ENCODE results near the gene RBM19. TPM values are rescaled to one million over a fixed set of nuclear protein-coding genes. Genes with fewer than 3 reads are reported as not detected.

The RBM19 gene
- total and polyA plus RNA-seq, 2 donors (not counting 3 experiments of a cell fraction or from before 2014, with no cell fraction given): 13.2 to 34.4 TPM

- DNase-seq (ENCODE audit: low read depth, low spot score) (no peak), FAIRE-seq (no peak)
- Histone ChIP-seq H3K4me3 (replicated peaks in 1 of 3; ENCODE audit: insufficient read depth in 1 of 3, low read depth in 1 of 3, low read length in 3 of 3) (no peak overlapping the region), H3K4me1 (ENCODE audit: control insufficient read depth, extremely low read depth, insufficient read depth, low read length) (no peaks in the 10 kb centered on the region), H3K36me3 (ENCODE audit: control insufficient read depth in 2 of 2, extremely low read depth in 1 of 2, insufficient read depth in 2 of 2, low read length in 2 of 2) (no peaks in the 10 kb centered on the region), H3K4me2 (ENCODE audit: insufficient read depth, low read length) (no peak overlapping the region), H3K9me3 (replicated peaks; ENCODE audit: control insufficient read depth, insufficient read depth, low read length) (no peaks in the 10 kb centered on the region), H4K20me1 (replicated peaks; ENCODE audit: control insufficient read depth, extremely low read depth, insufficient read depth, low read length) (no peaks in the 10 kb centered on the region), H3K27ac (ENCODE audit: insufficient read depth, low read depth, low read length) (no peak overlapping the region), H3K9me1 (replicated peaks; ENCODE audit: control insufficient read depth, extremely low read depth, insufficient read depth, low read length) (no peaks in the 10 kb centered on the region), H2AFZ (ENCODE audit: low read depth, low read length) (no peak overlapping the region), H3K27me3 (ENCODE audit: control insufficient read depth in 2 of 2, insufficient read depth in 2 of 2, low read length in 2 of 2) (no peaks in the 10 kb centered on the region), H3K79me2 (ENCODE audit: control insufficient read depth, insufficient read depth, low read length) (no peaks in the 10 kb centered on the region), H3K9ac (replicated peaks; ENCODE audit: extremely low read depth, insufficient read depth, low read length) (no peak overlapping the region)
- CTCF ChIA-PET: interaction anchor here (1.2 kb wide), 1 partner anchor 534 kb away, joined by 4 read pairs; no protein-coding TSS in a partner anchor
- dilution Hi-C loops (cut with MboI; ENCODE audit: extremely low pct_ligation_motif_present, low sequenced_read_pairs): no loop called here
- POLR2A ChIA-PET: no interaction called here
- BruUV-seq (replicated peaks): no TSS peak
- TF ChIP-seq POLR2AphosphoS5 (IDR thresholded peaks at IDR 0.05; ENCODE audit: insufficient read depth, low read depth, low read length) (no peak), POLR2A (IDR thresholded peaks at IDR 0.05; ENCODE audit: low read depth, low read length) (no peak), CTCF (IDR thresholded peaks at IDR 0.05; ENCODE audit: extremely low read depth in 1 of 2, insufficient read depth in 1 of 2, low read depth in 1 of 2, low read length in 2 of 2) (no peak), GATA2 (IDR thresholded peaks at IDR 0.05; ENCODE audit: insufficient read depth, insufficient read length, low read depth, low read length) (no peak), FOS (IDR thresholded peaks at IDR 0.05; ENCODE audit: borderline replicate concordance, insufficient read depth, low read length) (no peak), MAX (IDR thresholded peaks at IDR 0.05; ENCODE audit: insufficient read depth, insufficient read length) (no peak), JUN (IDR thresholded peaks at IDR 0.05; ENCODE audit: borderline replicate concordance, insufficient read depth, insufficient read length, low read depth) (no peak), EZH2 (IDR thresholded peaks at IDR 0.05; ENCODE audit: borderline replicate concordance, low read depth, low read length, severe bottlenecking) (no peak), MYC (IDR thresholded peaks at IDR 0.05; ENCODE audit: low read depth, low read length) (no peak)
- intact Hi-C loops (cut with micrococcal nuclease): no loop called here
These were observed 7.9 kb upstream of the RBM19 start for GRCh38 chr12:113974006-113974405.

Measured in endothelial cell of umbilical vein (primary cell).